ENCODE measurements around the gene CFAP70.
"Not testable (repeated sequence)": the region's sequence is repeated elsewhere in the genome, so short reads cannot be mapped to it uniquely, and the experiment has no call there.

The CFAP70 gene

DNA sequence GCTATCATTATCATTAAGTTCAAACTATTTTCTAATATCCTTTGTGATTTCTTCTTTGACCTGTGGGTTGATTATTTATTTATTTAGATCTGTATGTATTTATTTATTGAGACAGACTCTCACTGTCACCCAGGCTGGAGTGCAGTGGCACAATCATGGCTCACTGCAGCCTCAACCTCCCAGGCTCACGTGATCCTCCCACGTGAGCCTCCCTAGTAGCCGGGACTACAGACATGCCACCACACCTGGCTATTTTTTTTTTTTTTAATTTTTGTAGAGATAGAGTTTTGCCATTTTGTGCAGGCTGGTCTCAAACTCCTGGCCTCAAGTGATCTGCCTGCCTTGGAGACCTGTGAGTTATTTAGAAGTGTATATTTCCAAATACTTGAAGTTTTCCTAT, 77.6 kb downstream of the CFAP70 start:
- no peak overlapping the region for H3K4me3 ChIP-seq (ENCODE audit: low read depth, low read length)
- no peak for DNase-seq (ENCODE audit: low read depth)
- TF ChIP-seq, protein P1, sequence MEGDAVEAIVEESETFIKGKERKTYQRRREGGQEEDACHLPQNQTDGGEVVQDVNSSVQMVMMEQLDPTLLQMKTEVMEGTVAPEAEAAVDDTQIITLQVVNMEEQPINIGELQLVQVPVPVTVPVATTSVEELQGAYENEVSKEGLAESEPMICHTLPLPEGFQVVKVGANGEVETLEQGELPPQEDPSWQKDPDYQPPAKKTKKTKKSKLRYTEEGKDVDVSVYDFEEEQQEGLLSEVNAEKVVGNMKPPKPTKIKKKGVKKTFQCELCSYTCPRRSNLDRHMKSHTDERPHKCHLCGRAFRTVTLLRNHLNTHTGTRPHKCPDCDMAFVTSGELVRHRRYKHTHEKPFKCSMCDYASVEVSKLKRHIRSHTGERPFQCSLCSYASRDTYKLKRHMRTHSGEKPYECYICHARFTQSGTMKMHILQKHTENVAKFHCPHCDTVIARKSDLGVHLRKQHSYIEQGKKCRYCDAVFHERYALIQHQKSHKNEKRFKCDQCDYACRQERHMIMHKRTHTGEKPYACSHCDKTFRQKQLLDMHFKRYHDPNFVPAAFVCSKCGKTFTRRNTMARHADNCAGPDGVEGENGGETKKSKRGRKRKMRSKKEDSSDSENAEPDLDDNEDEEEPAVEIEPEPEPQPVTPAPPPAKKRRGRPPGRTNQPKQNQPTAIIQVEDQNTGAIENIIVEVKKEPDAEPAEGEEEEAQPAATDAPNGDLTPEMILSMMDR (IDR thresholded peaks at IDR 0.05; ENCODE audit: control insufficient read depth, extremely low read depth, insufficient read depth): no peak

GRCh38 chr10:73264423-73264822, 94.2 kb downstream of the CFAP70 start:
- H3K4me3 ChIP-seq (ENCODE audit: low read depth, low read length): no peak overlapping the region
- TF ChIP-seq, protein P1 (IDR thresholded peaks at IDR 0.05; ENCODE audit: control insufficient read depth, extremely low read depth, insufficient read depth): no peak
- no peak for DNase-seq (ENCODE audit: low read depth)

DNA sequence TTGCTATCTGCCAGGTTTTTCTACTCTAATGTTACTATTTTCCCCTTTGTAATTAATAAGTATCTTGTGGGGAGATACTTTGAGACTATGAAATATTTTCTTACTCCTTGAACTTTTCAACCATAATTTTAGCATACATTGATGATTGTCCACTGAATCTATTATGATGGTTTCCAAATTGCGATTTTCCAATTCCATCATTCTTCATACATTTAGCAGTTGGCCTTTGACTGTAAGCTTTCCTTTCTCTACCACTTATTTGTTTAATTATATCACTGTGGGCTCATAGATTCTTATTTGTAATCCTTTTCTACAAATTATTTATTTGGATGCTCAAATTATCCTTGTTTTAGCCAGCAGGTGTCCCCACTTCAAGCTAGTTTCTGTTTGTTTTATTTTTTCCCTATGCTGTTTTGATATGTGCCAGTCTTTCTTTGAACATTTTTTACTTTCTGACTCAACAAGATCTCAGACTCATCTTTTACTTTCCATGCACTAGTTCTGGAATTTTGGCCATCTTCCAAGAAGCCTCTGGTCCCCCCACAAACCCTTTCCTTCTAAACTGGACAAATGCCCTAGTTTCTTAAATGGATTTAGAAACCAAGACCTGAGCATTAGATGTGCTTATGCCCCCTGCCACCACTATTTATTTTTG, 94.8 kb downstream of the CFAP70 start:
- DNase-seq (ENCODE audit: low read depth): no peak
- H3K4me3 ChIP-seq (ENCODE audit: low read depth, low read length): no peak overlapping the region
- TF ChIP-seq, protein P1 (IDR thresholded peaks at IDR 0.05; ENCODE audit: control insufficient read depth, extremely low read depth, insufficient read depth): peak; percentile 58

GRCh38 chr10:73262880-73263555, 95.6 kb downstream of the CFAP70 start:
- TF ChIP-seq, protein P1 (IDR thresholded peaks at IDR 0.05; ENCODE audit: control insufficient read depth, extremely low read depth, insufficient read depth): no peak
- no peak overlapping the region for H3K4me3 ChIP-seq (ENCODE audit: low read depth, low read length)
- no peak for DNase-seq (ENCODE audit: low read depth)

DNA sequence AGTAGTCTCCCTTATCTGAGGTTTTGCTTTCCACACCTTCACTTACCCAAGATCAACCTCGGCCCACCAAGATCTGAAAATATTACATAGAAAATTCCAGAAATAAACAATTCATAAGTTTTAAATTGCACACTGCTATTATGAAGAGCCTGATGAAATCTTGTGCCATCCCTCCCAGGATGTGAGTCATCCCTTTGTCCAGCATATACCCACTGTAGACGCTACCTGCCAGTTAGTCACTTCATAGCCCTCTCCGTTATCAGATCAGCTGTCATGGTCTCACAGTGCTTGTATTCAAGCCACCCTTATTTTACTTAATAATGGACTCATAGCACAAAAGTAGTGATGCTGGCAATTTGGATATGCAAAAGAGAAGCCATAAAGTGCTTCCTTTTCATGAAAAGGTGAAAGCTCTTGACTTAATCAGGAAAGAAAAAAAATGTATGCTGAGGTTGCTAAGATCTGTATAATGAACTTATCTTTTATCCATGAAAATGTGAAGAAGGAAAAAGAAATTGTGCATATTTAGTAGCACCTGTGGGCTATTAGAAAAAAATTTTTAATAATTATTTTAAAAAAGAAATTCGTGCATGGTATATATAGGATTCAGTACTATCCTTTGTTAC, 96.4 kb downstream of the CFAP70 start:
- no peak overlapping the region for H3K4me3 ChIP-seq (ENCODE audit: low read depth, low read length)
- no peak for DNase-seq (ENCODE audit: low read depth)
- TF ChIP-seq, protein P1 (IDR thresholded peaks at IDR 0.05; ENCODE audit: control insufficient read depth, extremely low read depth, insufficient read depth): no peak

- TF ChIP-seq, protein P1 (IDR thresholded peaks at IDR 0.05; ENCODE audit: control insufficient read depth, extremely low read depth, insufficient read depth): no peak
- no peak for DNase-seq (ENCODE audit: low read depth)
- H3K4me3 ChIP-seq (ENCODE audit: low read depth, low read length): no peak overlapping the region
Observed at GRCh38 chr10:73261362-73261995, 97.2 kb downstream of the CFAP70 start.

DNA sequence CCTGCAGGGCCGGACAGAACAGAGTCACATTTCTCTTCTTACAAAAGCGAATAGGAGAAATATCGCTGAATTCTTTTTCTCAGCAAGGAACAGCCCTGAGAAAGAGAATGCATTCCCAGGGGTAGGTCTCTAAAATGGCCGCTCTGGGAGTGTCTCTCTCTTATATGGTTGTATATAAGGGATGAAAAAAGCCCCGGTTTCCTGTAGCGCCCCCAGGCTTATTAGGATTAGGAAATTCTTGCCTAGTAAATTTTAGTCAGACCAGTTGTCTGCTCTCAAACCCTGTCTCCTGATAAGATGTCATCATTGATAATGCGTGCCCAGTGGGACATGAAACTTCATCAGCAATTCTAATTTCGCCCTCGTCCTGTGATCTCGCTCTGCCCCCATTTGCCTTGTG, 100.1 kb downstream of the CFAP70 start:
- not testable (repeated sequence) for DNase-seq (ENCODE audit: low read depth); H3K4me3 ChIP-seq (ENCODE audit: low read depth, low read length)

Data from LNCaP clone FGC (cell line).